ENCODE results near the gene CLN5. TPM values are rescaled to one million over a fixed set of nuclear protein-coding genes. Genes with fewer than 3 reads are reported as not detected.

CLN5 gene
- total and polyA plus RNA-seq, 2 experiments from 2014 or later: 35.9 to 36.4 TPM

DNA sequence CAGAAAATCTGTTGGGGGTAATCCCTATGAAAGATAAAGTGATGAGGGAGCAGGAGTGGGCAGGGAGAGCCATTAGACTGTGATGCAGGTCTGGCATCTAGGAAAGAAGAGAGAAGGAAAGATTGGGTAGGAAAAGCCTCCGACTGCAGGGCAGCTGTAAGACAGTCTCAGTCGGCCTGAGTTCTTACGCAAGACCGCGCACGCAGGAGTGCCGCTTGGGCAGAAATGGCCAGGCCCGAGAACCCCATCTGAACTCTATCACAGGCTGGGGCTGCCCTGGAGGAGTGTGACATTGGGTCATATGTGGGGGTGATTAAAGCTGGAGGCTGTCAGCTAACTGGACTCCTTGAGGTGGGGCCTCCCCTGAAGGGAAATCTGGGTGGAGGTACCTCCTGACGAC lies 49.0 kb downstream of the CLN5 start:
- H3K4me3 ChIP-seq: no peak overlapping the region
- 89 to 94% methylated on average over 9 of the region's 9 CpGs for WGBS, 2 experiments (ENCODE audit: low coverage in 1 of 2, low lambda C conversion rate in 2 of 2, missing lambda C conversion rate in 2 of 2)
- in situ Hi-C loops (cut with MboI): no loop called here
- H3K9me3 ChIP-seq (ENCODE audit: low read depth): no peaks in the 10 kb centered on the region
- H3K9ac ChIP-seq: no peak overlapping the region
- no peaks in the 10 kb centered on the region for H3K4me1 ChIP-seq (ENCODE audit: insufficient read depth)
- peaks cover 8% of the 10 kb centered on the region for H3F3A ChIP-seq (ENCODE audit: insufficient read depth)
- no peak overlapping the region for H3K27ac ChIP-seq
- no peaks in the 10 kb centered on the region for H3K79me2 ChIP-seq (ENCODE audit: insufficient read depth)
- TF ChIP-seq EZH2 (IDR thresholded peaks at IDR 0.05; ENCODE audit: insufficient read depth, poor library complexity, severe bottlenecking) (no peak), EZH2phosphoT487 (IDR thresholded peaks at IDR 0.05; ENCODE audit: insufficient read depth, low read depth) (no peak)
- peaks cover 6% of the 10 kb centered on the region; the same call in 1 of the 2 replicates for H3K36me3 ChIP-seq (ENCODE audit: low read depth)
- no peak overlapping the region for H3K4me2 ChIP-seq (ENCODE audit: unreplicated experiment)
- no peak for DNase-seq
- H2AFZ ChIP-seq: no peak overlapping the region
- no peaks in the 10 kb centered on the region for H4K20me1 ChIP-seq (ENCODE audit: insufficient read depth)
- no peaks in the 10 kb centered on the region for H3K27me3 ChIP-seq (replicated peaks; ENCODE audit: insufficient read depth)
- H3K9me2 ChIP-seq (ENCODE audit: insufficient read depth): no peaks in the 10 kb centered on the region

DNA sequence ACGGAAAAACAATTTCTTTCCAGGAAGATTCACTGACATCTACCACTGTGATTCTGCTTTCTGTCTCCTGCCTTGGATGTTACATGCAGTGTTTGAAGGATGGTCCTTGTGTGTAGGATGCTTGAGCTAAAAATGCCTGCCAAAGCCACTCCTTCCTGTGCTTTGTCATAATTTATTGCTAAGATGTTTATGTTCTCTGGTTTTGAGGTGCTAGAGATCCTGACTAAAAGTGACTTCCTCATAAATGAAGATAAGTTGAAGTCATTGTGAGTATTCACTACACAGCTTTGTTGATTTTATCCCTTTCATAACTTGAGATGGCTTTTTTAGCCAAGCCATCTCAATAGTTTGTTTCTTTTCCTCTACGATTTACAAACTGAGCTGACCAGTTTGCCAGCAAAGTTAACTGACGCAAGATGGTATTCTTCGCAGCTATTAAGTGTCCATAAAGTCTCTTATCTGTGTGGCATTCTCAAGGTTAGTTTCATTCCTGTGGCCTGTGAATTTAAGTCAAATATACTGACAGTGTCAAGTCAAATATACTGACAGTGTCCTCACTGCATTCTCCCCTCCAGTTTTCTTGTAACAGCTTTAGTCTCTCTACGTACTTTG lies 50.8 kb downstream of the CLN5 start:
- in situ Hi-C loops (cut with MboI): no loop called here
- Histone ChIP-seq H4K20me1 (ENCODE audit: insufficient read depth) (no peaks in the 10 kb centered on the region), H3K4me2 (ENCODE audit: unreplicated experiment) (no peak overlapping the region), H2AFZ (no peak overlapping the region), H3K79me2 (ENCODE audit: insufficient read depth) (no peaks in the 10 kb centered on the region), H3K27me3 (replicated peaks; ENCODE audit: insufficient read depth) (no peaks in the 10 kb centered on the region), H3F3A (ENCODE audit: insufficient read depth) (peaks cover 8% of the 10 kb centered on the region), H3K9me2 (ENCODE audit: insufficient read depth) (no peaks in the 10 kb centered on the region), H3K9me3 (ENCODE audit: low read depth) (no peaks in the 10 kb centered on the region), H3K27ac (no peak overlapping the region), H3K4me3 (no peak overlapping the region), H3K9ac (no peak overlapping the region), H3K4me1 (ENCODE audit: insufficient read depth) (no peaks in the 10 kb centered on the region), H3K36me3 (ENCODE audit: low read depth) (peaks cover 10% of the 10 kb centered on the region; the same call in 1 of the 2 replicates)
- TF ChIP-seq EZH2 (IDR thresholded peaks at IDR 0.05; ENCODE audit: insufficient read depth, poor library complexity, severe bottlenecking) (no peak), EZH2phosphoT487 (IDR thresholded peaks at IDR 0.05; ENCODE audit: insufficient read depth, low read depth) (no peak)
- WGBS, 2 experiments (ENCODE audit: low coverage in 1 of 2, low lambda C conversion rate in 2 of 2, missing lambda C conversion rate in 2 of 2): 45 to 57% methylated on average over 5 of the region's 5 CpGs
- DNase-seq: no peak

GRCh38 chr13:77047649-77048343 lies 55.9 kb downstream of the CLN5 start:
- Histone ChIP-seq H3K9me3 (ENCODE audit: low read depth) (no peaks in the 10 kb centered on the region), H3K4me3 (no peak overlapping the region), H3K79me2 (ENCODE audit: insufficient read depth) (no peaks in the 10 kb centered on the region), H3K27ac (no peak overlapping the region), H3K4me2 (ENCODE audit: unreplicated experiment) (no peak overlapping the region), H3K36me3 (ENCODE audit: low read depth) (peaks cover 37% of the 10 kb centered on the region), H4K20me1 (ENCODE audit: insufficient read depth) (no peaks in the 10 kb centered on the region), H3F3A (ENCODE audit: insufficient read depth) (peaks cover 8% of the 10 kb centered on the region), H3K4me1 (ENCODE audit: insufficient read depth) (no peaks in the 10 kb centered on the region), H3K27me3 (replicated peaks; ENCODE audit: insufficient read depth) (no peaks in the 10 kb centered on the region), H2AFZ (no peak overlapping the region), H3K9ac (no peak overlapping the region), H3K9me2 (ENCODE audit: insufficient read depth) (no peaks in the 10 kb centered on the region)
- TF ChIP-seq EZH2 (IDR thresholded peaks at IDR 0.05; ENCODE audit: insufficient read depth, poor library complexity, severe bottlenecking): no peak
- no peak for TF ChIP-seq EZH2phosphoT487 (IDR thresholded peaks at IDR 0.05; ENCODE audit: insufficient read depth, low read depth)
- in situ Hi-C loops (cut with MboI): no loop called here
- no peak for DNase-seq
- WGBS, 2 experiments (ENCODE audit: low coverage in 1 of 2, low lambda C conversion rate in 2 of 2, missing lambda C conversion rate in 2 of 2): 93 to 95% methylated on average over 8 of the region's 8 CpGs

GRCh38 chr13:77048681-77049080 lies 56.8 kb downstream of the CLN5 start:
- H4K20me1 ChIP-seq (ENCODE audit: insufficient read depth): no peaks in the 10 kb centered on the region
- H3K27me3 ChIP-seq (replicated peaks; ENCODE audit: insufficient read depth): no peaks in the 10 kb centered on the region
- H3K4me3 ChIP-seq: no peak overlapping the region
- H3K9ac ChIP-seq: no peak overlapping the region
- peaks cover 37% of the 10 kb centered on the region for H3K36me3 ChIP-seq (ENCODE audit: low read depth)
- no peaks in the 10 kb centered on the region for H3K9me3 ChIP-seq (ENCODE audit: low read depth)
- no peak for DNase-seq
- in situ Hi-C loops (cut with MboI): no loop called here
- H3K79me2 ChIP-seq (ENCODE audit: insufficient read depth): no peaks in the 10 kb centered on the region
- no peak overlapping the region for H3K27ac ChIP-seq
- no peak for TF ChIP-seq EZH2phosphoT487 (IDR thresholded peaks at IDR 0.05; ENCODE audit: insufficient read depth, low read depth)
- TF ChIP-seq EZH2 (IDR thresholded peaks at IDR 0.05; ENCODE audit: insufficient read depth, poor library complexity, severe bottlenecking): no peak
- H3F3A ChIP-seq (ENCODE audit: insufficient read depth): no peaks in the 10 kb centered on the region
- WGBS, 2 experiments (ENCODE audit: low coverage in 1 of 2, low lambda C conversion rate in 2 of 2, missing lambda C conversion rate in 2 of 2): 54 to 70% methylated on average over 4 of the region's 4 CpGs
- no peak overlapping the region for H2AFZ ChIP-seq
- no peak overlapping the region for H3K4me2 ChIP-seq (ENCODE audit: unreplicated experiment)
- no peaks in the 10 kb centered on the region for H3K4me1 ChIP-seq (ENCODE audit: insufficient read depth)
- H3K9me2 ChIP-seq (ENCODE audit: insufficient read depth): no peaks in the 10 kb centered on the region

Data from GM23248 (cell line).